Endothelial cell of umbilical vein (primary cell): ENCODE data around the gene GPALPP1. TPM values are rescaled to one million over a fixed set of nuclear protein-coding genes. Genes with fewer than 3 reads are reported as not detected.
"Not testable (repeated sequence)": the region's sequence is repeated elsewhere in the genome, so short reads cannot be mapped to it uniquely, and the experiment has no call there.

Source experiments
- BruUV-seq: library from RNA; stranded (reverse); fragments of 400-500 nt; replicated peaks from 2 replicates; lab custom pipeline; 2021; lab: Mats Ljungman, UMichigan
- CTCF ChIA-PET: fragments of 300-600, 350-600 bp; sonication (Branson Sonifier 250); formaldehyde crosslinking; loops from one replicate; lab custom pipeline; 2021; ENCODE audit warnings: antibody characterized with exemption, inconsistent platforms; lab: Charles Lee
- POLR2A ChIA-PET: fragments of 300-600, 350-600 bp; sonication (Branson Sonifier 250); formaldehyde crosslinking; loops from one replicate; lab custom pipeline; 2021; ENCODE audit warnings: antibody characterized with exemption, inconsistent platforms; lab: Charles Lee
- DNase-seq: peaks from one replicate; pipeline ENCODE4 v3.0.0-alpha.2; 2011; ENCODE audit warnings: low read depth, low spot score
- FAIRE-seq: peaks from 2 replicates; lab custom pipeline; 2011; peaks lifted over from hg19 to GRCh38; lab: Jason Lieb, UNC
- H2AFZ ChIP-seq: 2 replicates; pipeline ENCODE4 v1.6.0; 2012; ENCODE audit warnings: low read depth, low read length, control low read depth, inconsistent platforms
- H3K27ac ChIP-seq: 2 replicates; pipeline ENCODE4 v1.5.1; 2011; ENCODE audit warnings: low read depth, mild to moderate bottlenecking, control low read depth, low read length, moderate library complexity; ENCODE audit not compliant: insufficient read depth
- H3K27me3 ChIP-seq, 2 experiments: 2 replicates each; pipeline versions ENCODE4 v1.6.0 to v1.6.1; 2011; ENCODE audit warnings: low read length in 2 of 2, mixed read lengths in 1 of 2; ENCODE audit not compliant: control insufficient read depth in 2 of 2, insufficient read depth in 2 of 2
- H3K36me3 ChIP-seq, 2 experiments: 2 replicates in 1 of 2; 3 replicates in 1 of 2; pipeline ENCODE4 v1.5.1; 2011; ENCODE audit warnings: low read length in 2 of 2, mild to moderate bottlenecking in 1 of 2, moderate library complexity in 1 of 2; ENCODE audit not compliant: control insufficient read depth in 2 of 2, insufficient read depth in 2 of 2; ENCODE audit errors: extremely low read depth in 1 of 2
- H3K4me1 ChIP-seq: 3 replicates; pipeline ENCODE4 v1.5.1; 2011; ENCODE audit warnings: mild to moderate bottlenecking, low read length; ENCODE audit not compliant: control insufficient read depth, insufficient read depth; ENCODE audit errors: extremely low read depth
- H3K4me2 ChIP-seq: 2 replicates; pipeline ENCODE4 v1.6.1; 2011; ENCODE audit warnings: low read length, control low read depth, mixed read lengths; ENCODE audit not compliant: insufficient read depth
- H3K4me3 ChIP-seq, 3 experiments: fragments of 200-600 bp in 1 of 3; sonication (generic), shearing (Covaris generic) in 1 of 3; replicated peaks in 1 of 3; 2 replicates each; pipeline ENCODE4 v1.5.1; 2011 to 2016; ENCODE audit warnings: control low read depth in 3 of 3, low read length in 3 of 3, mild to moderate bottlenecking in 2 of 3, inconsistent platforms in 1 of 3, low read depth in 1 of 3, moderate library complexity in 1 of 3; ENCODE audit not compliant: insufficient read depth in 1 of 3
- H3K79me2 ChIP-seq: 2 replicates; pipeline ENCODE4 v1.6.0; 2012; ENCODE audit warnings: low read length, inconsistent platforms; ENCODE audit not compliant: control insufficient read depth, insufficient read depth
- H3K9ac ChIP-seq: replicated peaks from 2 replicates; pipeline ENCODE3; 2011; ENCODE audit warnings: low read length, control low read depth; ENCODE audit not compliant: insufficient read depth; ENCODE audit errors: extremely low read depth
- H3K9me1 ChIP-seq: replicated peaks from 3 replicates; pipeline ENCODE4 v1.6.0; 2011; ENCODE audit warnings: mild to moderate bottlenecking, low read length; ENCODE audit not compliant: control insufficient read depth, insufficient read depth; ENCODE audit errors: extremely low read depth
- H3K9me3 ChIP-seq: replicated peaks from 2 replicates; pipeline ENCODE4 v1.5.1; 2012; ENCODE audit warnings: low read length, inconsistent platforms; ENCODE audit not compliant: control insufficient read depth, insufficient read depth
- H4K20me1 ChIP-seq: replicated peaks from 2 replicates; pipeline ENCODE3; 2011; ENCODE audit warnings: mild to moderate bottlenecking, low read length; ENCODE audit not compliant: control insufficient read depth, insufficient read depth; ENCODE audit errors: extremely low read depth
- EZH2 ChIP-seq: IDR thresholded peaks from 2 replicates; pipeline ENCODE4 v1.6.1; 2012; ENCODE audit warnings: borderline replicate concordance, low read depth, mild to moderate bottlenecking, moderate library complexity, low read length, inconsistent platforms; ENCODE audit not compliant: severe bottlenecking
- FOS ChIP-seq: IDR thresholded peaks from 2 replicates; pipeline ENCODE4 v1.6.1; 2011; ENCODE audit warnings: mild to moderate bottlenecking, low read length, moderate library complexity, borderline replicate concordance; ENCODE audit not compliant: insufficient read depth
- GATA2 ChIP-seq: IDR thresholded peaks from 2 replicates; pipeline ENCODE4 v1.7.0; 2011; ENCODE audit warnings: low read depth, mild to moderate bottlenecking, moderate library complexity, mixed read lengths, low read length; ENCODE audit not compliant: insufficient read length, insufficient read depth
- JUN ChIP-seq: IDR thresholded peaks from 2 replicates; pipeline ENCODE4 v1.6.1; 2011; ENCODE audit warnings: borderline replicate concordance, low read depth; ENCODE audit not compliant: insufficient read length, insufficient read depth
- MAX ChIP-seq: IDR thresholded peaks from 2 replicates; pipeline ENCODE4 v1.6.1; 2011; ENCODE audit not compliant: insufficient read depth, insufficient read length
- MYC ChIP-seq: IDR thresholded peaks from one replicate; pipeline ENCODE4 v1.6.1; 2011; ENCODE audit warnings: mild to moderate bottlenecking, low read depth, low read length
- POLR2A ChIP-seq: IDR thresholded peaks from 2 replicates; pipeline ENCODE4 v1.6.1; 2012; ENCODE audit warnings: low read depth, mild to moderate bottlenecking, control low read depth, low read length
- POLR2AphosphoS5 ChIP-seq: IDR thresholded peaks from 2 replicates; pipeline ENCODE4 v1.6.1; 2012; ENCODE audit warnings: low read depth, mild to moderate bottlenecking, control low read depth, low read length, moderate library complexity; ENCODE audit not compliant: insufficient read depth
- dilution Hi-C: fragments of 300-500 bp; cut with MboI; formaldehyde crosslinking; loops from one replicate; pipeline ENCODE4 v1.15.0; 2019; ENCODE audit warnings: low sequenced_read_pairs; ENCODE audit not compliant: extremely low pct_ligation_motif_present
- intact Hi-C: fragments of 100-400 bp; cut with micrococcal nuclease; formaldehyde crosslinking; loops from one replicate; pipeline ENCODE4 v1.10.0; 2022
- polyA plus RNA-seq, 4 experiments: library from polyadenylated mRNA; depleted of rRNA in 3 of 4; stranded (reverse) in 3 of 4; unstranded in 1 of 4; fragments of >200 nt; gene quantifications; 2 replicates each; pipeline versions ENCODE4 v1.2.1 to v1.2.3, GENCODE V29; 2011 to 2012; ENCODE audit warnings: missing spikeins in 1 of 4
- total RNA-seq: library from RNA; stranded (reverse); gene quantifications from 2 replicates; pipeline ENCODE4 v1.2.3, GENCODE V29; 2021
- TF ChIP-seq, protein P1 (sequence below), 2 donors: IDR thresholded peaks; 1 replicate in 1 of 2; 2 replicates in 1 of 2; pipeline ENCODE4 v1.5.1; 2011; ENCODE audit warnings: low read length in 2 of 2, mild to moderate bottlenecking in 2 of 2, moderate library complexity in 2 of 2, control low read depth in 1 of 2, inconsistent platforms in 1 of 2, low read depth in 1 of 2; ENCODE audit not compliant: insufficient read depth in 1 of 2; ENCODE audit errors: extremely low read depth in 1 of 2

Gene GPALPP1
- total and polyA plus RNA-seq, 2 donors (not counting 3 experiments of a cell fraction or from before 2014, with no cell fraction given): 8.5 to 28.2 TPM

DNA sequence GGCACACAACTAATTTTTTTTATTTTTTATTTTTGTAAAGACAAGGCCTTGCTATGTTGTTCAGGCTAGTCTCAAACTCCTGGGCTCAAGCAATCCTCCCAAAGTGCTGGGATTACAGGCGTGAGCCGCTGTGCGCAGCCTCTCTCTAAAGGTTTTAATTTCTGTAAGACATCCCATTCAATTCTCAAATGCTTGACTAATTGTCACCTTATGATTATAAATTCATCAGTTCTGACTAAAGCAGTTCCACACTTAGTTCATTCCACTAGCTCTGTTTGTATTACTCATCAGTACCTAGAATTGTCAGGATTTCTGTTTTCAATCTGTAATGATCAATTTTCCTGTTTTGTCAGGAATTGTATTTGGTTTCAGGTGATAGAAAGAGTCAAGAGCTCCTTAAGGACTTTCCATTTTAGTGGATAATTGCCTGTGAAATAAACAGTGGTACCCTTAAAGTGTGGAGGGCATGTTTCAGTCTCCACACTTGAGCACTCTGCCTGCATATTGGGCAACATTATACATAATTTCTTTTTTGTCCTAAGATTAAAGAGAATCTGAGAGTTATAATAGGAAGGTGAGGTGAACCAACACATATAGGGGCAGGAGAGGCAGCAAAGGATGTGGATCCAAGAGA lies 27.6 kb downstream of the GPALPP1 start:
- Histone ChIP-seq H3K27ac (no peak overlapping the region), H3K9ac (no peak overlapping the region), H4K20me1 (no peaks in the 10 kb centered on the region), H3K36me3 (no peaks in the 10 kb centered on the region), H3K79me2 (no peaks in the 10 kb centered on the region), H3K27me3 (no peaks in the 10 kb centered on the region), H3K9me3 (no peaks in the 10 kb centered on the region), H3K4me1 (peaks cover 12% of the 10 kb centered on the region), H3K9me1 (no peaks in the 10 kb centered on the region), H3K4me3 (no peak overlapping the region), H2AFZ (no peak overlapping the region), H3K4me2 (no peak overlapping the region)
- dilution Hi-C loops: no loop called here
- no TSS peak for BruUV-seq
- FAIRE-seq (no peak), DNase-seq (no peak)
- intact Hi-C loops: no loop called here
- TF ChIP-seq POLR2A (no peak), FOS (no peak), EZH2 (no peak), POLR2AphosphoS5 (no peak), MAX (no peak), MYC (no peak), JUN (no peak), GATA2 (no peak)
- TF ChIP-seq, protein P1, sequence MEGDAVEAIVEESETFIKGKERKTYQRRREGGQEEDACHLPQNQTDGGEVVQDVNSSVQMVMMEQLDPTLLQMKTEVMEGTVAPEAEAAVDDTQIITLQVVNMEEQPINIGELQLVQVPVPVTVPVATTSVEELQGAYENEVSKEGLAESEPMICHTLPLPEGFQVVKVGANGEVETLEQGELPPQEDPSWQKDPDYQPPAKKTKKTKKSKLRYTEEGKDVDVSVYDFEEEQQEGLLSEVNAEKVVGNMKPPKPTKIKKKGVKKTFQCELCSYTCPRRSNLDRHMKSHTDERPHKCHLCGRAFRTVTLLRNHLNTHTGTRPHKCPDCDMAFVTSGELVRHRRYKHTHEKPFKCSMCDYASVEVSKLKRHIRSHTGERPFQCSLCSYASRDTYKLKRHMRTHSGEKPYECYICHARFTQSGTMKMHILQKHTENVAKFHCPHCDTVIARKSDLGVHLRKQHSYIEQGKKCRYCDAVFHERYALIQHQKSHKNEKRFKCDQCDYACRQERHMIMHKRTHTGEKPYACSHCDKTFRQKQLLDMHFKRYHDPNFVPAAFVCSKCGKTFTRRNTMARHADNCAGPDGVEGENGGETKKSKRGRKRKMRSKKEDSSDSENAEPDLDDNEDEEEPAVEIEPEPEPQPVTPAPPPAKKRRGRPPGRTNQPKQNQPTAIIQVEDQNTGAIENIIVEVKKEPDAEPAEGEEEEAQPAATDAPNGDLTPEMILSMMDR (IDR thresholded peaks at IDR 0.05; ENCODE audit: extremely low read depth in 1 of 2, insufficient read depth in 1 of 2, low read depth in 1 of 2, low read length in 2 of 2): no peak
- CTCF ChIA-PET: interaction anchor here (1.3 to 1.9 kb wide), 2 partner anchors 30 to 44 kb away, joined by 3 to 4 read pairs; no protein-coding TSS in a partner anchor
- POLR2A ChIA-PET: no interaction called here

DNA sequence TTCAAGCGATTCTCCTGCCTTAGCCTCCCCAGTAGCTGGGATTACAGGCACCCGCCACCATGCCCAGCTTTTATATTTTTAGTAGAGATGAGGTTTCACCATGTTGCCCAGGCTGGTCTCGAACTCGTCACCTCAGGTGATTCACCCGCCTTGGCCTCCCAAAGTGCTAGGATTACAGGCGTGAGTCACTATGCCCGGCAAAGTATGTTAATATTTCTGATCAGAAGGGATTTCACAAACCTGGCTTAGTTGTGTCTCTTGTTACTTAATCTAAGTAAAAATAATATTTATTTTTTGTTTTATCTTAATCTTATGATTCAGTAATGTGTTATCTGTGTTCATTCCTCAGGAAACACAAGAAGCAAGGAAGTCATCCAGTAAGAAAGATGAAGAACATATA lies 30.6 kb downstream of the GPALPP1 start:
- dilution Hi-C loops, H3K4me3 ChIP-seq, H3K9me1 ChIP-seq, H3K27me3 ChIP-seq, CTCF ChIA-PET, H3K27ac ChIP-seq, DNase-seq, H3K79me2 ChIP-seq, BruUV-seq, H3K4me2 ChIP-seq, H3K4me1 ChIP-seq, H3K9ac ChIP-seq, H3K9me3 ChIP-seq, H4K20me1 ChIP-seq, intact Hi-C loops, FAIRE-seq, H2AFZ ChIP-seq, H3K36me3 ChIP-seq: not testable (repeated sequence)
- POLR2A ChIA-PET: interaction anchor here (0.7 kb wide), 1 partner anchor 293 kb away, joined by 4 read pairs; no protein-coding TSS in a partner anchor
